Esophagus (tissue), 2 donors: ENCODE data around the gene GRAP2. TPM values are rescaled to one million over a fixed set of nuclear protein-coding genes. Genes with fewer than 3 reads are reported as not detected.
"Not testable (repeated sequence)": the region's sequence is repeated elsewhere in the genome, so short reads cannot be mapped to it uniquely, and the experiment has no call there.

ENCODE experiments used
- H3K27ac ChIP-seq, 2 donors: one replicate each; pipeline ENCODE4 v1.5.1; 2013; ENCODE audit warnings: low read depth in 2 of 2, mild to moderate bottlenecking in 2 of 2, inconsistent platforms in 1 of 2, low read length in 1 of 2, moderate library complexity in 1 of 2
- H3K27me3 ChIP-seq, 2 donors: one replicate each; pipeline ENCODE4 v1.6.1; 2013; ENCODE audit warnings: low read length in 2 of 2, control low read depth in 1 of 2, mild to moderate bottlenecking in 1 of 2; ENCODE audit not compliant: insufficient read depth in 2 of 2, control insufficient read depth in 1 of 2
- H3K36me3 ChIP-seq, 2 donors: one replicate each; pipeline ENCODE4 v1.6.1; 2013; ENCODE audit warnings: low read length in 1 of 2; ENCODE audit not compliant: control insufficient read depth in 2 of 2, insufficient read depth in 2 of 2
- H3K4me1 ChIP-seq, 2 donors: one replicate each; pipeline ENCODE4 v1.6.1; 2013; ENCODE audit warnings: low read length in 1 of 2; ENCODE audit not compliant: control insufficient read depth in 2 of 2, insufficient read depth in 2 of 2
- H3K4me3 ChIP-seq, 2 donors: one replicate each; pipeline ENCODE4 v1.5.1; 2013; ENCODE audit warnings: low read length in 2 of 2, mild to moderate bottlenecking in 2 of 2, low read depth in 1 of 2, moderate library complexity in 1 of 2
- H3K9me3 ChIP-seq, 2 donors: one replicate each; pipeline ENCODE4 v1.6.1; 2013; ENCODE audit warnings: mild to moderate bottlenecking in 2 of 2, low read depth in 1 of 2, low read length in 1 of 2, moderate library complexity in 1 of 2; ENCODE audit not compliant: control insufficient read depth in 2 of 2, insufficient read depth in 1 of 2
- WGBS, 2 donors: extraction: QIAGEN DNeasy Blood & Tissue Kit; methylation state at CpG; one replicate each; pipeline ENCODE4 v1.1.7; 2013; 5-methylcytosine and 5-hydroxymethylcytosine counted together
- polyA plus RNA-seq, 2 donors: library from polyadenylated mRNA; stranded (reverse); fragments of 200-250 nt; gene quantifications; one replicate each; pipeline ENCODE4 v1.2.3, GENCODE V29; 2013
- donor health status: healthy with polysubstance abuse.
- donor health status: Bipolar disorder and iron deficiency.

Gene GRAP2
- polyA plus RNA-seq, 2 donors: 0.82 to 1.3 TPM

DNA sequence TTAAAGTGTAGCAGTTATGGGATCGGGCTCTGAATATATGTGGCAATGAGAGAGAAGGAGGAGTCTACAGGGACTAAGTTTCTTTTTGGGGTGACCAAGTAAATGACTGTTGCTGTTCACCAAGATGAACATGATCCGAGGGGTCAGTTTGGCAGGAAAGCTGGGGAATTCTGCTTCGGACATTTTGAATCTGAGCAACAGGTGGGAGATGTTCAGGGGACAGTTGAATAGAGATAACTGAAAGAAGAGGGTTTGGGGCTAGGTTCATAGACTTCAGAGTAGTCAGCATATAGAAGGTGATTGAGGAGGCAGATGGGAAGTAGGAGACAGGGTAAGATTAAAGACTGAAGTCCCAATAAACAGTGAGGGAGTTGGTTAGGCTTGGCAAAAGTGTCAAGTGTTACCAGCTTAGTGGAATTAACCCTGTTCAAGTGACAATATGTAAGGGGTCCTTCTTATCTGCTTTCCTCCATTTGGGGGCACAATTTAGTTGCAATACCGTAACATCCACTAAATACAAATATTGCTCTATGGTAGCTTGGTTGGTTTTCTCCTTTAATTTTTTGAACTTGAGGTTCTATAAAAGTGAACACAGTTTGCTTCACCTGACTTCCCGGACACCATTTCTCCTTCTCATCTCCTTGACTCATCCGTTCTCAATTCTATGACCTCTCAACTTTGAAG, 4.4 kb upstream of the GRAP2 start:
- H3K27ac ChIP-seq: no peak overlapping the region
- 86 to 89% methylated on average over 6 of the region's 6 CpGs for WGBS, 2 donors
- H3K4me3 ChIP-seq: no peak overlapping the region
- H3K36me3 ChIP-seq: no peaks in the 10 kb centered on the region
- no peaks in the 10 kb centered on the region for H3K27me3 ChIP-seq
- H3K9me3 ChIP-seq: no peaks in the 10 kb centered on the region
- no peaks in the 10 kb centered on the region for H3K4me1 ChIP-seq

DNA sequence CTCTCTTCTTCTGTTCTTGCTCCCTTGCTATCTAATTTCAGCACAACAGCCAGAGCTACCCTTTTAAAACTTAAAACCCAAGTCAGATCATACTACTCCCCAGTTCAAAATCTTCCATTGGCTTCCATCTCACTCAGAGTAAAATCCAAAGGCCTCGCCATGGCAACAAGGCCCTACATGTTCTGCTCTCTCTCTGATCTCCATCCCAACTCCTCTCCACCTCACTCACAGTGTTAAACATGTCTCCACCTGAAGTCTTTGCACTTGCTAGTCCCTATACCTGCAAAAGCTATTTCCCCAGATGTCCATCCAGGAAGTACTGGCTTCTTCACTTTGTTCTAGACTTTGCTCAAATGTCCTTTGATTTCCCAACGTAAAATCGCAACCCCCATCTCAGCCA, 3.0 kb upstream of the GRAP2 start:
- no peaks in the 10 kb centered on the region for H3K27me3 ChIP-seq
- H3K4me1 ChIP-seq: no peaks in the 10 kb centered on the region
- no peak overlapping the region for H3K4me3 ChIP-seq
- H3K27ac ChIP-seq: no peak overlapping the region
- H3K36me3 ChIP-seq: no peaks in the 10 kb centered on the region
- no peaks in the 10 kb centered on the region for H3K9me3 ChIP-seq
- WGBS, 2 donors: 70 to 81% methylated on average over 3 of the region's 3 CpGs

DNA sequence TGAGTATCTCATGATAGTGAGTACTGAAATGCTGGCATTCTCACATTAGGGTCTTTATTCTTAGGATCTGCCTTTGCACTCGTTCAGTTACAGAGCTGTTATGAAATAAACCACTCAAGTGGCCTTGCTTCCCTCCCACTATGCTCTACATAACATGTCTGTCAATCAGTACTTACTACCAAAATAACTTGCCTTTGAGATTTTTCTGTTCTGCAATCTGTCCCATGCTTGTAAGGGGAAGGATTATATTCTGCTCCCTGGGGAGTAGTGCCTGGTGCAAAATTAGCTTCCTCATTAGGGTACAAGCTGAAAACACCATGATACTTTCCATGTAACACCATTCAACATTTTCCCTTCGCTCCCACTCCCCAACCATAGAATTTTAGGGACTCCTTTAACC, 1.9 kb upstream of the GRAP2 start:
- H3K4me3 ChIP-seq: no peak overlapping the region
- no peak overlapping the region for H3K27ac ChIP-seq
- WGBS, 2 donors: 73 to 77% methylated on average over 2 of the region's 2 CpGs
- no peaks in the 10 kb centered on the region for H3K27me3 ChIP-seq
- no peaks in the 10 kb centered on the region for H3K4me1 ChIP-seq
- no peaks in the 10 kb centered on the region for H3K9me3 ChIP-seq
- H3K36me3 ChIP-seq: no peaks in the 10 kb centered on the region

DNA sequence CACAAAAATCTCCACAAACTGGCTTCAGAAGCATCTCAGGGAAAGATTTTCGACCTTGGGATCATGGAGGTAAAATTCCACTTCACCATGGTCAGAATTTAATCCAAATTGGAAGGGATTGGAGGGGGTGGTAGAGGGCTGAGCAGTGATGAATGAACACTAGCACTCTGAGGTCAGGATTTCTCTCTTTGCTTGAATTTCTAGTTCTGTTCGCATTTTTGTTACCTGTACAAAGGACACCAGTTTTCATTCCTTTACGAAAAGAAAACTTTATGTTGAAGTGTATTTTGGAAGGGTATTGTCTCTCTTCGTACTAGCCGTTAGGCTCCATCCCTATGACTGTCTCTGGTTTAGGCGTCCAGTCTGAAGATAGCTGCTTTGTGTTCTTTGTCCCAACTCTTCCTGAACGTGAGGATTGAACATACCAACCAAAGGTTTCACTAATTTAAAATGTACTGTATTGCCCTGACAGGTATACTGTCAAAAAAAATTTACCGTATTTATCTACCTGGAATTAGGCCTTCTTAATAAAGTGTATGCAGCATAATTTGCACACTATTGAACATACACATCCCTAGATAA, 772 bp downstream of the GRAP2 start:
- H3K27ac ChIP-seq: no peak overlapping the region

DNA sequence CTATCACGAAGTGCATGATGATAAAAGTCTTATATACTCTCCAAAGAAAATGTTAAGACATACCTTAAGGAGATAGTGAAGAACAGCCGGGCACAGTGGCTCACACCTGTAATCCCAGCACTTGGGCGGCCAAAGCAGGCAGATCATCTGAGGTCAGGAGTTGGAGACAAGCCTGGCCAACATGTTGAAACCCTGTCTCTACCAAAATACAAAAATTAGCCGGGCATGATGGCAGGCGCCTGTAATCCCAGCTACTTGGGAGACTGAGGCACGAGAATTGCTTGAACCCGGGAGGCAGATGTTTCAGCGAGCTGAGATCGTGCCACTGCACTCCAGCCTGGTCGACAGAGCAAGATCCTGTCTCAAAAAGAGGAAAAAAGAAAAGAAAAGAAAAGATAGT, 3.1 kb downstream of the GRAP2 start:
- H3K9me3 ChIP-seq, H3K36me3 ChIP-seq, H3K27ac ChIP-seq, H3K4me1 ChIP-seq, H3K27me3 ChIP-seq, H3K4me3 ChIP-seq: not testable (repeated sequence)
- WGBS, 2 donors: 82 to 85% methylated on average over 10 of the region's 10 CpGs

More for the DNA sequence above, 772 bp downstream of the GRAP2 start:
- Histone ChIP-seq H3K4me3 (no peak overlapping the region), H3K27me3 (no peaks in the 10 kb centered on the region), H3K4me1 (no peaks in the 10 kb centered on the region), H3K36me3 (no peaks in the 10 kb centered on the region), H3K9me3 (no peaks in the 10 kb centered on the region)
- 74 to 75% methylated on average over 8 of the region's 8 CpGs for whole genome bisulfite sequencing, 2 donors

DNA sequence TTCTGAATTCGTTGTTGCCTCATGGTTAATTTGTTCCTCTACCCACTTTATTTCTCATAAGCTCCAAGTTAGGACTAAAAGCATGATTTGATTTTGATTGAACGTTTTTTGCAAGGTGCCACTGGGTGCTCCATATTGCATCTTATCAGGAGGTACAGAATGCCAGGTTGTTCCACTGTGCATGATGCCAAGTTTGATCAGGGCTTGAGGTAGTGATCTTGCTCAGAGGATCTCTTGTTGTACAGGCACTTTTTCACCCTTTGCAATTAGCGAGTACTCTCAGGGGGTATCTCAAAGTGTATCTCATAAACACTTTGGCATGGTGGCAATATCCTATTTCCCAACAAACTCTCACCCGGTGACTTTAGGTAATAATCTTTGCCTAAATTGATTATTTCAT, 4.0 kb downstream of the GRAP2 start:
- H3K27ac ChIP-seq: no peak overlapping the region
- H3K9me3 ChIP-seq: no peaks in the 10 kb centered on the region
- WGBS, 2 donors: 75 to 81% methylated on average over 4 of the region's 4 CpGs
- H3K36me3 ChIP-seq: no peaks in the 10 kb centered on the region
- H3K4me1 ChIP-seq: no peaks in the 10 kb centered on the region
- no peak overlapping the region for H3K4me3 ChIP-seq
- no peaks in the 10 kb centered on the region for H3K27me3 ChIP-seq

DNA sequence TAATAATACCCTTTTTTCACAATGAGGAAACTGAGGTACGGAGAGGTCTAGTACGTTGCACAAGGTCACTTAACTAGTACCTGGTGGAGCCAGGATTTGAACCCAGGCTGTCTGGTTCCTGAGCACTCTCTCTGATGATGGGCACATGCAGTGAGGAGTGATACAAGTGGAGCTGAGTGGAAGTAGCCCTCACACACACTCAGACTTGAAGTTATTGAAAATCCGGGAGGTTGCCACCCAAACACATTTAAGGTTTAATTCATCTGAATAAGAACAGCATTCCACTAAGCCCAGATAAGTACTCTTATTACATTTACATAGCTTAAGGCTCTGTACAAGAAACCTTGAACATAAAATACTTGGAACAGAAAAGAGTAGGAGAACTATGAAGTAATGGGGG, 4.8 kb downstream of the GRAP2 start:
- Histone ChIP-seq H3K36me3 (no peaks in the 10 kb centered on the region), H3K4me3 (no peak overlapping the region), H3K27me3 (no peaks in the 10 kb centered on the region), H3K4me1 (no peaks in the 10 kb centered on the region), H3K9me3 (no peaks in the 10 kb centered on the region), H3K27ac (no peak overlapping the region)
- 72 to 77% methylated on average over 3 of the region's 3 CpGs for WGBS, 2 donors

DNA sequence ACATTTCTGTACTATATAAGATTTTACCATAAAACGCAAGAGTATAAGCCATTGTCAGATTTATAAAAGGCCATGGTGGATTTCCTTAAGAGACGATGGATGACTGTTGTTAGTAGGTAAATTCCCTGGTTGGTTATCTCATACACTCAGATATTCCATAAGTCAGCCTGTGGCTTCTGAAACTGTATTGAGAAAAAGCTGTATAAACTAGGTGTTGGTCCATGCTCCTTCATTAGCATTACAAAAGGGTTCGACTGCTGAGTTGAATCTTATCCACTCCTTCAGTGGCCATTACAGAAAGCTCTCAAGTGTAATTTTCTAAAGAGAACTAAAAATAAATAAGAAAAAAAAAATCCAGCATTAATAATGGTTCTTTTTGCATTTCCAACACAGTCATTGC, 5.3 kb downstream of the GRAP2 start:
- Histone ChIP-seq H3K27me3 (no peaks in the 10 kb centered on the region), H3K36me3 (no peaks in the 10 kb centered on the region), H3K9me3 (no peaks in the 10 kb centered on the region), H3K4me3 (no peak overlapping the region), H3K4me1 (no peaks in the 10 kb centered on the region), H3K27ac (no peak overlapping the region)
- 68 to 73% methylated on average over 3 of the region's 3 CpGs for WGBS, 2 donors

DNA sequence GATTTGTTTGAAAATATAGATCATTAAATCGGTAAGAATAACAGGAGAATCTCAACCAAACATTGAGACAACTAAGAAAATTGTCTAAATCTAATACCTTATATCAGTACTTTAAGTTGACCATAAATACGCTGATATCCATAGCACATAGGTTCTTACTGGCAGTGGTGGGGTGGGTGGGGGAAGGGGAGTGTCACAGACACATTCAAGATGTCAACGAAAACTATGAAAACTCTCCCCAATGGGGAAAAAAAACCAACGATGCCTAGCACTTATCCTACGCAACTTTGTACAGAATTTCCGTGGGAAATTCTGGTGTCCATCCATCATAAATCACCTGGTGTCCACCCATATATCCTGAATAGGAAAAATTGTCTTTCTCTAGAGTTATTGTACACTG, 6.2 kb downstream of the GRAP2 start:
- Histone ChIP-seq H3K9me3 (no peaks in the 10 kb centered on the region), H3K27me3 (no peaks in the 10 kb centered on the region), H3K36me3 (no peaks in the 10 kb centered on the region), H3K27ac (peak overlapping the region in 1 of 2 donors; percentile 41), H3K4me3 (no peak overlapping the region), H3K4me1 (no peaks in the 10 kb centered on the region)
- 74 to 80% methylated on average over 6 of the region's 6 CpGs for WGBS, 2 donors

DNA sequence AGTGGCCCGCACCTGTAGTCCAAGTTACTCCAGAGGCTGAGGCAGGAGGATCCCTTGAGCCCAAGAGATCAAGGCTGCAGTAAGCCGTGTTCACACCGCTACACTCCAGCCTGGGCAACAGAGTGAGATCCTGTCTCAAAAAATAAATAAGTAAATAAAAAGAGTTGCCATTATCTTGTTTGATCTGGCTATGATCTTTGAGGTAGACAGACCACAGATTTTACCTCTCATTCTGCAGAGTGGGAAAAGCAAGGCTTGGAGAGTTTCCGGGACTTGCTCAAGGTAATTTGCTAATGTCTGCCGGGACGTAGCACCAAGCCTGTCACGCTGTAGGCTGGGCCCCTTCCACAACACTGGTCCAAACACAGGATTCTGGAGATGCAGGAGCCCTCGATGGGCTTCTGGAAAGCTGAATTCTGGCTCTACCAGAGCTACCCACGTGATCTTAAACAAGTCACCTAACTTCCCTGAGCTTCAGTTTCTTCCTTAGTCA, 6.8 kb downstream of the GRAP2 start:
- H3K27me3 ChIP-seq: no peaks in the 10 kb centered on the region
- no peak overlapping the region for H3K4me3 ChIP-seq
- H3K4me1 ChIP-seq: no peaks in the 10 kb centered on the region
- H3K27ac ChIP-seq: peak overlapping the region in 1 of 2 donors; percentile 1
- WGBS, 2 donors: 81 to 83% methylated on average over 9 of the region's 9 CpGs
- H3K9me3 ChIP-seq: no peaks in the 10 kb centered on the region
- H3K36me3 ChIP-seq: no peaks in the 10 kb centered on the region
